ENCODE data around the gene COL5A3. TPM values are rescaled to one million over a fixed set of nuclear protein-coding genes. Genes with fewer than 3 reads are reported as not detected.
A peak's percentile ranks its signal among the peaks of the same experiment; 100 is the strongest.
"Not testable (repeated sequence)": the region's sequence is repeated elsewhere in the genome, so short reads cannot be mapped to it uniquely, and the experiment has no call there.

Gene COL5A3
- polyA plus RNA-seq, 1 experiment: 24.9 TPM

DNA sequence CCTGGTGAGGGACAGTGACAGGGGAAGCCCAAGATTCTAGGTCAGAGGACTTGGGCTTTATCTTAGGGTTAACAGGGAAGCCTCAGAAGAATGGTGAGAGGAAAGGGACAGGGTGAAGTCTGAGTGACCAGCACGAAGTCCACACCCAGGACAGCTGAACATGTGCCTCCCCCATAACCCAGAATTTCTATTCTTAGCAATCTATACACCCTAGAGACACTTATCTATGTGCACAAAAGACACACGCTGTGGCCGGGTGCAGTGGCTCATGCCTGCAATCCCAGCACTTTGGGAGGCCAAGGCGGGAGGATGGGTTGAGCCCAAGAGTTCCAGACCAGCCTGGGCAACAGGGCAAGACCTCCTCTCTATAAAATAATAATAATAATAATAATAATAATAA is 62.9 kb downstream of the COL5A3 start:
- no peak overlapping the region for H3K4me3 ChIP-seq (ENCODE audit: low read depth, low read length)
- ChIA-PET CTCF (interaction anchor here (1.3 kb wide), 1 partner anchor 16 kb away, joined by 5 read pairs; no protein-coding TSS in a partner anchor), POLR2A (no interaction called here)
- H3K36me3 ChIP-seq (ENCODE audit: control insufficient read depth, insufficient read depth, low read length): no peaks in the 10 kb centered on the region
- no peak for DNase-seq (ENCODE audit: low read depth)
- H3K27me3 ChIP-seq (ENCODE audit: control insufficient read depth, insufficient read depth, low read length): no peaks in the 10 kb centered on the region
- TF ChIP-seq CTCF (IDR thresholded peaks at IDR 0.05; ENCODE audit: insufficient read depth, low read depth, low read length): no peak

DNA sequence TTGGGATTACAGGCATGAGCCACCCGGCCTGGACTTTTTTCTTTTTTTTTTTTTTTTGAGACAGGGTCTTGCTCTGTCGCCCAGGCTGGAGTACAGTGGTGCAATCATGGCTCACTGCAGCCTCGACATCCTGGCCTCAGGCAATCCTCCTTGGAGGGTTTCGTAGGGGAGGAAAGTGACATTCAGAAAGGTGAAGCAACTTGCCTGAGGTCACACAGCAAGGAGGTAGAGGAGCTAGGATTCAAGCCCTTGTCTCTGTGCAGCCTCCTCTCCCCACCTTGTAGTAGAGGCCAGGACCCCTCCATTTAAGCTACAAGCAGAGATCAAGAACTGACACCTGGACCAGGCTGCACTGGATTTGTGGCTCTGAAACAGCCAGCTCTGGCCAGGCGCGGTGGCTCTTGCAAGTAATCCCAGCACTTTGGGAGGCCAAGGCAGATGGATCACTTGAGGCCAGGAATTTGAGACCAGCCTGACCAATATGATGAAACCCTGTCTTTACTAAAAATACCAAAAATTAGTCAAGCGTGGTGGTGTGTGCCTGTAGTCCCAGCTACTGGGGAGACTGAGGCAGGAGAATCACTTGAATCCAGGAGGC is 63.7 kb downstream of the COL5A3 start:
- POLR2A ChIA-PET; H3K4me3 ChIP-seq (ENCODE audit: low read depth, low read length); H3K36me3 ChIP-seq (ENCODE audit: control insufficient read depth, insufficient read depth, low read length); H3K27me3 ChIP-seq (ENCODE audit: control insufficient read depth, insufficient read depth, low read length); DNase-seq (ENCODE audit: low read depth): not testable (repeated sequence)
- CTCF ChIA-PET: interaction anchor here (1.3 to 2.7 kb wide), 3 partner anchors 14 to 54 kb away, joined by 5 to 11 read pairs (median 8); no protein-coding TSS in a partner anchor

- peak; percentile 100 for DNase-seq (ENCODE audit: low read depth)
- CTCF ChIA-PET: interaction anchor here (1.5 to 2.7 kb wide), 4 partner anchors 11 to 82 kb away, joined by 3 to 13 read pairs (median 10); no protein-coding TSS in a partner anchor
- POLR2A ChIA-PET: no interaction called here
- Histone ChIP-seq H3K27me3 (ENCODE audit: control insufficient read depth, insufficient read depth, low read length) (no peaks in the 10 kb centered on the region), H3K36me3 (ENCODE audit: control insufficient read depth, insufficient read depth, low read length) (no peaks in the 10 kb centered on the region), H3K4me3 (ENCODE audit: low read depth, low read length) (no peak overlapping the region)
- peak; percentile 28; the same call in 1 of the 2 replicates for TF ChIP-seq CTCF (IDR thresholded peaks at IDR 0.05; ENCODE audit: insufficient read depth, low read depth, low read length)
These were observed 64.9 kb downstream of the COL5A3 start for GRCh38 chr19:9945319-9945966.

- DNase-seq (ENCODE audit: low read depth): no peak
- TF ChIP-seq CTCF (IDR thresholded peaks at IDR 0.05; ENCODE audit: insufficient read depth, low read depth, low read length): no peak
- CTCF ChIA-PET: interaction anchor here (0.9 to 2.1 kb wide), 6 partner anchors 13 to 84 kb away, joined by 3 to 13 read pairs (median 6); no protein-coding TSS in a partner anchor
- H3K4me3 ChIP-seq (ENCODE audit: low read depth, low read length): no peak overlapping the region
- POLR2A ChIA-PET: no interaction called here
- no peaks in the 10 kb centered on the region; the same call in 1 of the 2 replicates for H3K27me3 ChIP-seq (ENCODE audit: control insufficient read depth, insufficient read depth, low read length)
- no peaks in the 10 kb centered on the region for H3K36me3 ChIP-seq (ENCODE audit: control insufficient read depth, insufficient read depth, low read length)
These were observed 66.6 kb downstream of the COL5A3 start for GRCh38 chr19:9943744-9944143.

- peaks cover 2% of the 10 kb centered on the region; the same call in 1 of the 2 replicates for H3K27me3 ChIP-seq (ENCODE audit: control insufficient read depth, insufficient read depth, low read length)
- TF ChIP-seq CTCF (IDR thresholded peaks at IDR 0.05; ENCODE audit: insufficient read depth, low read depth, low read length): no peak
- DNase-seq (ENCODE audit: low read depth): no peak
These were observed 68.6 kb downstream of the COL5A3 start for GRCh38 chr19:9941671-9942070.

More at GRCh38 chr19:9941671-9942070, 68.6 kb downstream of the COL5A3 start:
- no peaks in the 10 kb centered on the region for H3K36me3 ChIP-seq (ENCODE audit: control insufficient read depth, insufficient read depth, low read length)
- POLR2A ChIA-PET: no interaction called here
- H3K4me3 ChIP-seq (ENCODE audit: low read depth, low read length): no peak overlapping the region
- CTCF ChIA-PET: interaction anchor here (2.6 to 4.4 kb wide), 2 partner anchors 11 to 59 kb away, joined by 7 to 31 read pairs; no protein-coding TSS in a partner anchor
